NCI-H526 treated with DMSO at 0.1 percent for 48 hours (cell line): ENCODE measurements around the gene ATP4B.

Experiments
- DNase-seq: peaks from one replicate; lab custom pipeline; 2025; lab: John Stamatoyannopoulos, UW

ATP4B gene

GRCh38 chr13:113656831-113657671, 947 bp downstream of the ATP4B start:
- DNase-seq, result no peak

- DNase-seq, result no peak
Measured at GRCh38 chr13:113656003-113656588, 1.9 kb downstream of the ATP4B start.

- no peak for DNase-seq
Measured at GRCh38 chr13:113655346-113656002, 2.5 kb downstream of the ATP4B start.

- no peak for DNase-seq
Measured at GRCh38 chr13:113654591-113655345, 3.2 kb downstream of the ATP4B start.

- no peak for DNase-seq
Measured at GRCh38 chr13:113654175-113654560, 3.8 kb downstream of the ATP4B start.

GRCh38 chr13:113653264-113654174, 4.5 kb downstream of the ATP4B start:
- DNase-seq, result no peak

GRCh38 chr13:113652404-113653263, 5.4 kb downstream of the ATP4B start:
- DNase-seq, result no peak

- no peak for DNase-seq
Measured at GRCh38 chr13:113651511-113652403, 6.2 kb downstream of the ATP4B start.

- DNase-seq, result no peak
Measured at GRCh38 chr13:113650731-113651148, 7.3 kb downstream of the ATP4B start.

GRCh38 chr13:113650275-113650674, 7.7 kb downstream of the ATP4B start:
- no peak for DNase-seq

GRCh38 chr13:113649212-113649611, 8.8 kb downstream of the ATP4B start:
- no peak for DNase-seq

GRCh38 chr13:113648216-113648610, 9.8 kb downstream of the ATP4B start:
- DNase-seq, result no peak

GRCh38 chr13:113647351-113648215, 10.4 kb downstream of the ATP4B start:
- no peak for DNase-seq

- no peak for DNase-seq
Measured at GRCh38 chr13:113646921-113647340, 11.1 kb downstream of the ATP4B start.

GRCh38 chr13:113646376-113646775, 11.6 kb downstream of the ATP4B start:
- DNase-seq, result no peak

GRCh38 chr13:113645329-113645728, 12.7 kb downstream of the ATP4B start:
- DNase-seq, result no peak

GRCh38 chr13:113644800-113645199, 13.2 kb downstream of the ATP4B start:
- DNase-seq, result no peak

- DNase-seq, result no peak
Measured at GRCh38 chr13:113643593-113643992, 14.4 kb downstream of the ATP4B start.
